Stimulated activated CD4-positive, alpha-beta T cell treated with anti-CD3 and anti-CD28 coated beads, TNF-alpha, amount 100 ng/mL, for 24 hours (primary cell): Measurements from ENCODE around the gene KIAA0930.

Source experiments
- DNase-seq, 3 experiments: peaks; one replicate each; pipeline ENCODE4 v3.0.0-alpha.2; 2020; ENCODE audit warnings: low read depth in 3 of 3

The KIAA0930 gene

GRCh38 chr22:45237065-45237990 is 3.4 kb downstream of the KIAA0930 start:
- DNase-seq, result no peak

- no peak for DNase-seq
These were observed 4.8 kb downstream of the KIAA0930 start for GRCh38 chr22:45235851-45236342.

- no peak for DNase-seq
These were observed 5.5 kb downstream of the KIAA0930 start for GRCh38 chr22:45235101-45235777.

- no peak for DNase-seq
These were observed 6.9 kb downstream of the KIAA0930 start for GRCh38 chr22:45233827-45234226.

- DNase-seq, result no peak
These were observed 7.3 kb downstream of the KIAA0930 start for GRCh38 chr22:45233386-45233785.

GRCh38 chr22:45231293-45231692 is 9.4 kb downstream of the KIAA0930 start:
- DNase-seq, result no peak

GRCh38 chr22:45230026-45230721 is 10.5 kb downstream of the KIAA0930 start:
- DNase-seq, result no peak

GRCh38 chr22:45229181-45229580 is 11.5 kb downstream of the KIAA0930 start:
- DNase-seq, result no peak

- no peak for DNase-seq
These were observed 12.3 kb downstream of the KIAA0930 start for GRCh38 chr22:45228401-45228754.

GRCh38 chr22:45227645-45228400 is 12.9 kb downstream of the KIAA0930 start:
- DNase-seq, result no peak

- no peak for DNase-seq
These were observed 14.0 kb downstream of the KIAA0930 start for GRCh38 chr22:45226503-45227186.

- DNase-seq, result no peak
These were observed 14.8 kb downstream of the KIAA0930 start for GRCh38 chr22:45225732-45226502.

- DNase-seq, result no peak
These were observed 15.5 kb downstream of the KIAA0930 start for GRCh38 chr22:45224988-45225731.

- DNase-seq, result no peak
These were observed 16.4 kb downstream of the KIAA0930 start for GRCh38 chr22:45224331-45224730.

GRCh38 chr22:45223304-45224117 is 17.2 kb downstream of the KIAA0930 start:
- DNase-seq, result no peak

GRCh38 chr22:45221201-45221600 is 19.5 kb downstream of the KIAA0930 start:
- DNase-seq, result no peak

GRCh38 chr22:45218976-45219375 is 21.7 kb downstream of the KIAA0930 start:
- peak in 2 of 3 experiments; percentile 35 to 42 for DNase-seq

- no peak for DNase-seq
These were observed 22.9 kb downstream of the KIAA0930 start for GRCh38 chr22:45217806-45218205.

GRCh38 chr22:45217345-45217744 is 23.3 kb downstream of the KIAA0930 start:
- no peak for DNase-seq
